WERI-Rb-1 (cell line): Measurements from ENCODE around the gene ANO7.

ENCODE experiments used
- DNase-seq: peaks from one replicate; pipeline ENCODE4 v3.0.0-alpha.2; 2020
- H3K27ac ChIP-seq: fragments of 250-450 bp; sonication (Bioruptor Pico); 2 replicates; pipeline ENCODE4 v1.5.1; 2020; ENCODE audit warnings: mild to moderate bottlenecking, moderate library complexity
- H3K27me3 ChIP-seq: fragments of 250-450 bp; sonication (Bioruptor Pico); 2 replicates; pipeline ENCODE4 v1.5.1; 2021; ENCODE audit warnings: mild to moderate bottlenecking, low read depth, moderate library complexity; ENCODE audit not compliant: insufficient read depth, severe bottlenecking
- H3K36me3 ChIP-seq: fragments of 250-450 bp; sonication (Bioruptor Pico); 2 replicates; pipeline ENCODE4 v1.5.1; 2020; ENCODE audit warnings: mild to moderate bottlenecking, moderate library complexity
- H3K4me3 ChIP-seq: 2 replicates; pipeline ENCODE4 v1.5.1; 2011; ENCODE audit warnings: low read depth, mild to moderate bottlenecking, control low read depth, low read length
- H3K9me3 ChIP-seq: fragments of 250-450 bp; sonication (Bioruptor Pico); 2 replicates; pipeline ENCODE4 v1.5.1; 2021; ENCODE audit warnings: mild to moderate bottlenecking, moderate library complexity; ENCODE audit not compliant: severe bottlenecking
- TF ChIP-seq, protein P1 (sequence below): IDR thresholded peaks from 2 replicates; pipeline ENCODE4 v1.5.1; 2011; ENCODE audit warnings: low read depth, mild to moderate bottlenecking, control low read depth, inconsistent platforms, low read length

Gene ANO7

DNA sequence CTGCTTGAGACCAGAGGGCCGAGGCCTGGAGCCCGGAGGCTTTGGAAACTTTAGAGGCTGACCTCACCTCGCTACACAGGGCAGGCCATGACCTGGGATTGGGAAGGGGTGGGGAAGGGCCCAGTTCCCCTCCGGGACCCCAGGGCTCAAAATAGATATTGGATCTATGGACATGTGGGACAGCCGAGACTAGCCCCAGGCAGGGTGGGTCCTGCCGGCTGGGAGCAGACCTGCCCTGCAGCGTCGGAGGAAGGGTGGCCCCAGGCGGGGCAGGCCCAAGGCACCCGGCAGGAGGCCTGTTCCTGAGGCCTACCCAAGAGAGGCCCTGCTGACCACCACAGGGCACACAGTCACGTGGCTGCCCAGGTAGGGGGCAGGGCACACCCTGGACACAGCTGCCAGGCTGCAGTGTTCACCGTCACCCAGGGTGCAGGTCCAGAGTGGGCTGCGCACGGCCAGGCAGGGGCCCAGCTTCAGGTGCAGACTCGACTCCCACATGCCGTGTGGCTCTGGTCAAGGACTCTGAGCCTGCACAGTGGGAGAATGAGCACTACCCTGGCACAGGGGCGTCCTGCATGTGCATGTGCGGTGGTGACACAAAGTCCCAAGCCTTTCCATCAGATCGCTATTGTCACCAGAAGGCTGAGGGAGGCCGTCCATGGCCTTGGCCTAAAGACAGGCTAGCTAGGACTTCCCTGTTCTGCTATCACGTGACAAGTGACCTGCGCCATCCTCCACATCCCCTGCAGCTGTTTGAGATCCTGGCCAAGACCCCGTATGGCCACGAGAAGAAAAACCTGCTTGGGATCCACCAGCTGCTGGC lies 13.2 kb downstream of the ANO7 start:
- Histone ChIP-seq H3K27me3 (no peaks in the 10 kb centered on the region), H3K36me3 (no peaks in the 10 kb centered on the region), H3K9me3 (no peaks in the 10 kb centered on the region), H3K27ac (no peak overlapping the region), H3K4me3 (no peak overlapping the region)
- no peak for DNase-seq
- TF ChIP-seq, protein P1, sequence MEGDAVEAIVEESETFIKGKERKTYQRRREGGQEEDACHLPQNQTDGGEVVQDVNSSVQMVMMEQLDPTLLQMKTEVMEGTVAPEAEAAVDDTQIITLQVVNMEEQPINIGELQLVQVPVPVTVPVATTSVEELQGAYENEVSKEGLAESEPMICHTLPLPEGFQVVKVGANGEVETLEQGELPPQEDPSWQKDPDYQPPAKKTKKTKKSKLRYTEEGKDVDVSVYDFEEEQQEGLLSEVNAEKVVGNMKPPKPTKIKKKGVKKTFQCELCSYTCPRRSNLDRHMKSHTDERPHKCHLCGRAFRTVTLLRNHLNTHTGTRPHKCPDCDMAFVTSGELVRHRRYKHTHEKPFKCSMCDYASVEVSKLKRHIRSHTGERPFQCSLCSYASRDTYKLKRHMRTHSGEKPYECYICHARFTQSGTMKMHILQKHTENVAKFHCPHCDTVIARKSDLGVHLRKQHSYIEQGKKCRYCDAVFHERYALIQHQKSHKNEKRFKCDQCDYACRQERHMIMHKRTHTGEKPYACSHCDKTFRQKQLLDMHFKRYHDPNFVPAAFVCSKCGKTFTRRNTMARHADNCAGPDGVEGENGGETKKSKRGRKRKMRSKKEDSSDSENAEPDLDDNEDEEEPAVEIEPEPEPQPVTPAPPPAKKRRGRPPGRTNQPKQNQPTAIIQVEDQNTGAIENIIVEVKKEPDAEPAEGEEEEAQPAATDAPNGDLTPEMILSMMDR, result no peak

DNA sequence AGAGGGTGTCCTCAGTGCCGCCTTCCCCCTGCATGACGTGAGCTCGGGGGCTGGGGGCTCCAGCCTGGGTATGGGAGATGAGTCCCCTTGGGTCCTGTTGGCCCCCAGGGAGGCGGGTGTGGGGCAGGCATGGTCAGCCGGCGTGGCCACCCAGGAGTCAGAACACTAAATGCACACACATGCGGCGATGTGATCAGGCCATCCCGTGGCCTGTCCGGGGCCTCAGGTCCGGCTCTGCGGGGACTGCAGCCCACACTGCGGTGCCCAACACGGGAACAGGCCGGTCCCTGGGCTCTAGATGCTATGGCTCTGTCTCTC lies 13.8 kb downstream of the ANO7 start:
- Histone ChIP-seq H3K36me3 (no peaks in the 10 kb centered on the region), H3K27me3 (no peaks in the 10 kb centered on the region), H3K4me3 (no peak overlapping the region), H3K9me3 (no peaks in the 10 kb centered on the region), H3K27ac (no peak overlapping the region)
- no peak for DNase-seq
- TF ChIP-seq, protein P1, result no peak

DNA sequence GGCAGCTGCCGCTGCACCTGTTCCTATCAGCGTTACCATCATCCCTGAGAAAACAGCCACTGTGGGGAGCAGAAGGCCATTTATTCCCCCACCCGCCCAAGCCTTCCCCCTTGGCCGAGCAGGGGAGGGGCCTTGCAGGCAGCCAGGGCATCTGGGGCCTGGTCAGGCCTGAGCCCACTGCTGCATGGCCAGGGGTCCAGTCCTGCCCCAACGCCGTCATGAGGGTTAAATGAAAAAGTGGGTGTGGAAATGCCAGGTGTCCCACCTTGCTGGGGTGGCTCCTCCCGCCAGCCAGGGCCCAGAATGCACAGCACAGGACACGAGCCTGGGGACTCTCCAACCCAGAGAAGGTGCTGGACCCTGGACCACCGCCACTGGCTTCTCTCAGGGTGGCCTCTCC lies 14.2 kb downstream of the ANO7 start:
- H3K9me3 ChIP-seq, result no peaks in the 10 kb centered on the region
- TF ChIP-seq, protein P1, result no peak
- no peaks in the 10 kb centered on the region for H3K36me3 ChIP-seq
- H3K4me3 ChIP-seq, result no peak overlapping the region
- H3K27ac ChIP-seq, result no peak overlapping the region
- no peak for DNase-seq
- no peaks in the 10 kb centered on the region for H3K27me3 ChIP-seq

DNA sequence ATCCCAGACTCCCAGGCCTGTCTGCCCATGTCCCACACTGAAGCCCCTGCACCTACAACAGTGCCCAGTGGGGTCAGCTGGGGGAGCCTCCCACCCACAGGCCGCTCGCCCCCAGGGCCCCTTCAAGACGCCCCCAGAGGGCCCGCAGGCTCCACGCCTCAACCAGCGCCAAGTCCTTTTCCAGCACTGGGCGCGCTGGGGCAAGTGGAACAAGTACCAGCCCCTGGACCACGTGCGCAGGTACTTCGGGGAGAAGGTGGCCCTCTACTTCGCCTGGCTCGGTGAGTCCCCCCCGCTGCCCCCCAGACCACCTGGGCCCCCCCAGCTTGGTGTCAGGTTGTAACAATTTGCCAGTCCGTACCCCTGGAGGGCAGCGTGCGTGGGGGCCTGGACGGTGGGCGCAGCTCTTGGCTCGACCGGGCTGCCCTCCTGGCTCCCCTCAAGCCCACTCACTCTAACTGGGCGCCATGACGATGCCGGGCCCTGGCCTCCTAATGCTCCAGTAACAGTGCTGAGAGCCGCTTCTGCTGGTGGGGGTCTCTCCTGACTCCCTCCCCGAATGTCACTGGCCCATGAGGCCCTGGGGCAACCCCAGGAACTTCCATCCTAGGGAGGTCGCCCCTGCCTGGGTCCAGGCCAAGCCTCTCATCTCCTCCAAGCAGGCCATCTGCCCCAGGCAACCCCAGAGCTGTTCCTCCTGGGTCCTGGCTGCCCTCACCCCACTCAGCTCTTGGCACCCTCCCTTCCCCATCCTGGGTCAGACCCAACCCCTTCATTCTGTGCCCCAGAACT lies 14.9 kb downstream of the ANO7 start:
- H3K4me3 ChIP-seq, result no peak overlapping the region
- TF ChIP-seq, protein P1, result no peak
- no peaks in the 10 kb centered on the region for H3K27me3 ChIP-seq
- no peak for DNase-seq
- H3K9me3 ChIP-seq, result no peaks in the 10 kb centered on the region
- H3K36me3 ChIP-seq, result no peaks in the 10 kb centered on the region
- H3K27ac ChIP-seq, result no peak overlapping the region

DNA sequence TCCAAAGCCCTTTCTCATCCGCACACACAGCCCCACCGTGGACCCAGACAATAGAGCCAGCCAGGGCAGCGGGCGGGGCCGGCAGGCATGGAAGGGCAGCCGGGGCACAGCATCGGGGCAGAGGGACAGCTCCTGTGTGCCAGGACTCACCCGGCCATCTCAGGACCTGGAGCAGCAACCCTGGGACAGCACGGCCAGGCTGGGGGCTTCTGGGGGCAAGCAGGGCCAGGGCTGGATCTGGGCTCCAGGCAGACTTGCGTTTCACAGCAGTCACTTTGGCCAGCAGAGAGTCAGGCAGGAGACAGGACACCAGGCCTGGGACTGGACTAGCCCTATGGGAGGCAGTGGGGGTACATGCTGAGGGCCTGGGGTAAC lies 15.5 kb downstream of the ANO7 start:
- no peaks in the 10 kb centered on the region for H3K9me3 ChIP-seq
- no peak overlapping the region for H3K4me3 ChIP-seq
- H3K27me3 ChIP-seq, result no peaks in the 10 kb centered on the region
- TF ChIP-seq, protein P1, result no peak
- no peak for DNase-seq
- H3K27ac ChIP-seq, result no peak overlapping the region
- H3K36me3 ChIP-seq, result no peaks in the 10 kb centered on the region
